HFFc6 (cell line): ENCODE data around the gene ELP4. TPM values are rescaled to one million over a fixed set of nuclear protein-coding genes. Genes with fewer than 3 reads are reported as not detected.

Experiments used
- DNase-seq: peaks from one replicate; pipeline ENCODE4 v3.0.0-alpha.2; 2018
- H3K27ac Mint-ChIP-seq: 2 replicates; pipeline ENCODE4 v1.8.0; 2020; ENCODE audit warnings: mild to moderate bottlenecking, mixed read lengths
- H3K27me3 Mint-ChIP-seq: 2 replicates; pipeline ENCODE4 v1.8.0; 2021; ENCODE audit warnings: mild to moderate bottlenecking, moderate library complexity, mixed read lengths; ENCODE audit not compliant: insufficient read depth
- H3K36me3 Mint-ChIP-seq: 2 replicates; pipeline ENCODE4 v1.8.0; 2021; ENCODE audit warnings: low read depth, mixed read lengths
- H3K4me1 Mint-ChIP-seq: 2 replicates; pipeline ENCODE4 v1.8.0; 2020; ENCODE audit warnings: low read depth, mixed read lengths
- H3K4me3 Mint-ChIP-seq: 2 replicates; pipeline ENCODE4 v1.8.0; 2020; ENCODE audit warnings: mild to moderate bottlenecking, moderate library complexity, mixed read lengths
- H3K9me3 Mint-ChIP-seq: 2 replicates; pipeline ENCODE4 v1.8.0; 2020; ENCODE audit warnings: mild to moderate bottlenecking, mixed read lengths
- CTCF ChIP-seq: fragments of 200-600 bp; sonication (generic); IDR thresholded peaks from 2 replicates; pipeline ENCODE4 v1.5.0; 2021; ENCODE audit warnings: antibody characterized with exemption, mild to moderate bottlenecking
- total RNA-seq, 6 experiments: library from RNA; stranded (reverse); fragmentation: NEBNext Ultra II Directional; extraction: Animal tissue kit (Norgen Biotek cat#: 25700); gene quantifications; 2 replicates in 1 of 6; 3 replicates in 5 of 6; pipeline ENCODE4 v1.2.3, GENCODE V29; 2021

The ELP4 gene
- total RNA-seq, 6 experiments from 2014 or later: 11.0 to 14.3 (median 12.2) TPM

GRCh38 chr11:31643857-31644256 is 134.3 kb downstream of the ELP4 start:
- Mint-ChIP-seq H3K27me3 (no peaks in the 10 kb centered on the region), H3K4me1 (peaks cover 30% of the 10 kb centered on the region), H3K36me3 (no peaks in the 10 kb centered on the region), H3K27ac (no peak overlapping the region), H3K9me3 (no peaks in the 10 kb centered on the region), H3K4me3 (no peak overlapping the region)
- TF ChIP-seq CTCF: no peak
- DNase-seq: peak; percentile 28

- no peaks in the 10 kb centered on the region for H3K36me3 Mint-ChIP-seq
- H3K4me1 Mint-ChIP-seq: peaks cover 25% of the 10 kb centered on the region
- no peaks in the 10 kb centered on the region for H3K9me3 Mint-ChIP-seq
Measured at GRCh38 chr11:31645747-31646146, 136.2 kb downstream of the ELP4 start.

GRCh38 chr11:31646216-31646615 is 136.6 kb downstream of the ELP4 start:
- Mint-ChIP-seq H3K9me3 (no peaks in the 10 kb centered on the region), H3K27ac (peak overlapping the region; percentile 54; the same call in 1 of the 2 replicates), H3K27me3 (no peaks in the 10 kb centered on the region), H3K36me3 (no peaks in the 10 kb centered on the region), H3K4me3 (no peak overlapping the region; the same call in 1 of the 2 replicates), H3K4me1 (peaks cover 25% of the 10 kb centered on the region)
- no peak for TF ChIP-seq CTCF
- no peak for DNase-seq

More at GRCh38 chr11:31645747-31646146, 136.2 kb downstream of the ELP4 start:
- peak; percentile 73 for DNase-seq
- no peaks in the 10 kb centered on the region for H3K27me3 Mint-ChIP-seq
- TF ChIP-seq CTCF: no peak
- H3K4me3 Mint-ChIP-seq: no peak overlapping the region; the same call in 1 of the 2 replicates
- peak overlapping the region; percentile 54; the same call in 1 of the 2 replicates for H3K27ac Mint-ChIP-seq

- Mint-ChIP-seq H3K27me3 (no peaks in the 10 kb centered on the region), H3K36me3 (no peaks in the 10 kb centered on the region), H3K4me3 (no peak overlapping the region), H3K27ac (no peak overlapping the region), H3K4me1 (peaks cover 16% of the 10 kb centered on the region), H3K9me3 (no peaks in the 10 kb centered on the region)
- DNase-seq: no peak
- TF ChIP-seq CTCF: no peak
Measured at GRCh38 chr11:31649129-31649966, 139.8 kb downstream of the ELP4 start.

- Mint-ChIP-seq H3K36me3 (no peaks in the 10 kb centered on the region), H3K27me3 (no peaks in the 10 kb centered on the region), H3K9me3 (no peaks in the 10 kb centered on the region), H3K4me3 (no peak overlapping the region), H3K27ac (no peak overlapping the region), H3K4me1 (peaks cover 20% of the 10 kb centered on the region)
- TF ChIP-seq CTCF: no peak
- DNase-seq: no peak
Measured at GRCh38 chr11:31651208-31651607, 141.6 kb downstream of the ELP4 start.
